ENCODE measurements around the gene DLEC1. TPM values are rescaled to one million over a fixed set of nuclear protein-coding genes. Genes with fewer than 3 reads are reported as not detected.

DLEC1 gene
- total and polyA plus RNA-seq, 2 donors (not counting 1 experiment from before 2014, with no cell fraction given): under 0.01 to 0.02 TPM

GRCh38 chr3:38098376-38098723 lies 59.3 kb downstream of the DLEC1 start:
- Histone ChIP-seq H3K79me2 (ENCODE audit: control insufficient read depth, insufficient read depth, low read length) (no peaks in the 10 kb centered on the region), H4K20me1 (ENCODE audit: control insufficient read depth, extremely low read depth, insufficient read depth, low read length) (no peaks in the 10 kb centered on the region), H3K4me2 (ENCODE audit: extremely low read depth, insufficient read depth, low read length) (no peak overlapping the region), H3K27me3 (ENCODE audit: control insufficient read depth, insufficient read depth, low read length) (peaks cover 27% of the 10 kb centered on the region), H3K4me3 (replicated peaks in 1 of 4; ENCODE audit: control extremely low read depth in 1 of 4, insufficient read depth in 1 of 4, low read depth in 3 of 4, low read length in 4 of 4) (no peak overlapping the region), H3K4me1 (ENCODE audit: control insufficient read depth, extremely low read depth, insufficient read depth, low read length) (no peaks in the 10 kb centered on the region), H3K27ac (ENCODE audit: insufficient read depth, low read length) (no peak overlapping the region), H3K9me3 (ENCODE audit: control insufficient read depth, insufficient read depth, low read depth, low read length) (no peaks in the 10 kb centered on the region), H3K36me3 (ENCODE audit: control insufficient read depth, insufficient read depth, low read length) (no peaks in the 10 kb centered on the region), H3K9ac (ENCODE audit: insufficient read depth, low read length) (no peak overlapping the region), H2AFZ (ENCODE audit: low read length) (no peak overlapping the region)
- DNase-seq (ENCODE audit: low read depth in 2 of 2): no peak
- TF ChIP-seq EZH2 (IDR thresholded peaks at IDR 0.05; ENCODE audit: low read length, missing control alignments): no peak
- TF ChIP-seq CTCF (conservative IDR thresholded peaks at IDR 0.05 in 1 of 2, IDR thresholded peaks at IDR 0.05 in 1 of 2; ENCODE audit: low read depth in 1 of 2, low read length in 2 of 2): no peak

DNA sequence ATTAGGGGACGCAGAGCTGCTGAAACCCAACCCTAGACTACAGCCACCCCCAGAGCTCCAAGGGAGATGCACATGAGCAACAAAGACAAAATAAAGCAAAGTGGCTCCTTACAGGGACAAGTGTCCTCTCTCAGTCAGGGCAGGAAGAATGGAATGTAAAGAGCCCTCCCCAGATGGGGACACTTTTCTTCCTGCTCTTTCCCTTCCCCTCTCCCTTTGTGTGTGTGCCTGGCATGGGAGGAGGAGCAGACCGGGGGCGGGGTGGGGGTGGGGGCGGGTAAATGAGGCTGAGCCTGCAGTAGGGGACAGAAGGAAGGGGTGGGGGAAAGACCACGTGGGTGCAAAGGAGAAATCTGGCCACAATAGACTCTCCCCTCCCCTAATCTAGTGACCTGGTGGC lies 60.5 kb downstream of the DLEC1 start:
- Histone ChIP-seq H3K4me2 (ENCODE audit: extremely low read depth, insufficient read depth, low read length) (no peak overlapping the region), H2AFZ (ENCODE audit: low read length) (no peak overlapping the region), H3K79me2 (ENCODE audit: control insufficient read depth, insufficient read depth, low read length) (no peaks in the 10 kb centered on the region), H3K4me1 (ENCODE audit: control insufficient read depth, extremely low read depth, insufficient read depth, low read length) (no peaks in the 10 kb centered on the region), H3K9me3 (ENCODE audit: control insufficient read depth, insufficient read depth, low read depth, low read length) (no peaks in the 10 kb centered on the region), H4K20me1 (ENCODE audit: control insufficient read depth, extremely low read depth, insufficient read depth, low read length) (no peaks in the 10 kb centered on the region), H3K27ac (ENCODE audit: insufficient read depth, low read length) (no peak overlapping the region), H3K4me3 (replicated peaks in 1 of 4; ENCODE audit: control extremely low read depth in 1 of 4, insufficient read depth in 1 of 4, low read depth in 3 of 4, low read length in 4 of 4) (no peak overlapping the region), H3K36me3 (ENCODE audit: control insufficient read depth, insufficient read depth, low read length) (no peaks in the 10 kb centered on the region), H3K27me3 (ENCODE audit: control insufficient read depth, insufficient read depth, low read length) (peaks cover 19% of the 10 kb centered on the region), H3K9ac (ENCODE audit: insufficient read depth, low read length) (no peak overlapping the region)
- DNase-seq (ENCODE audit: low read depth in 2 of 2): no peak
- TF ChIP-seq CTCF (conservative IDR thresholded peaks at IDR 0.05 in 1 of 2, IDR thresholded peaks at IDR 0.05 in 1 of 2; ENCODE audit: low read depth in 1 of 2, low read length in 2 of 2) (no peak), EZH2 (IDR thresholded peaks at IDR 0.05; ENCODE audit: low read length, missing control alignments) (no peak)

- Histone ChIP-seq H3K9ac (ENCODE audit: insufficient read depth, low read length) (no peak overlapping the region), H3K27ac (ENCODE audit: insufficient read depth, low read length) (no peak overlapping the region), H3K36me3 (ENCODE audit: control insufficient read depth, insufficient read depth, low read length) (no peaks in the 10 kb centered on the region), H3K4me3 (replicated peaks in 1 of 4; ENCODE audit: control extremely low read depth in 1 of 4, insufficient read depth in 1 of 4, low read depth in 3 of 4, low read length in 4 of 4) (no peak overlapping the region), H4K20me1 (ENCODE audit: control insufficient read depth, extremely low read depth, insufficient read depth, low read length) (no peaks in the 10 kb centered on the region), H3K9me3 (ENCODE audit: control insufficient read depth, insufficient read depth, low read depth, low read length) (no peaks in the 10 kb centered on the region), H3K79me2 (ENCODE audit: control insufficient read depth, insufficient read depth, low read length) (no peaks in the 10 kb centered on the region), H3K27me3 (ENCODE audit: control insufficient read depth, insufficient read depth, low read length) (peaks cover 16% of the 10 kb centered on the region), H3K4me1 (ENCODE audit: control insufficient read depth, extremely low read depth, insufficient read depth, low read length) (no peaks in the 10 kb centered on the region), H3K4me2 (ENCODE audit: extremely low read depth, insufficient read depth, low read length) (no peak overlapping the region), H2AFZ (ENCODE audit: low read length) (no peak overlapping the region)
- no peak for TF ChIP-seq CTCF (conservative IDR thresholded peaks at IDR 0.05 in 1 of 2, IDR thresholded peaks at IDR 0.05 in 1 of 2; ENCODE audit: low read depth in 1 of 2, low read length in 2 of 2)
- DNase-seq (ENCODE audit: low read depth in 2 of 2): no peak
Observed at GRCh38 chr3:38100498-38100897, 61.5 kb downstream of the DLEC1 start.
